Natural killer cell (primary cell): Measurements from ENCODE around the gene TTC28. TPM values are rescaled to one million over a fixed set of nuclear protein-coding genes. Genes with fewer than 3 reads are reported as not detected.

Experiments used
- ATAC-seq, 3 donors: fragments of 150-1000 bp in 2 of 3; fragments of 200-7000 bp in 1 of 3; cut with Tn5 transposase; 1 replicate in 1 of 3; 2 replicates in 2 of 3; pipeline ENCODE4 v1.10.0; 2021; ENCODE audit warnings: mild to moderate bottlenecking in 2 of 3, moderate library complexity in 2 of 3
- DNase-seq, 2 donors: peaks; one replicate each; pipeline versions ENCODE4 v3.0.0 to v3.0.0-alpha.2; 2013 to 2021; ENCODE audit warnings: mixed read lengths in 1 of 2
- H3K27ac ChIP-seq: one replicate; pipeline ENCODE4 v1.5.1; 2013; ENCODE audit warnings: mild to moderate bottlenecking, low read length
- H3K27me3 ChIP-seq: one replicate; pipeline ENCODE4 v1.6.1; 2013; ENCODE audit warnings: low read length; ENCODE audit not compliant: control insufficient read depth, insufficient read depth
- H3K36me3 ChIP-seq: one replicate; pipeline ENCODE4 v1.6.1; 2013; ENCODE audit warnings: low read length; ENCODE audit not compliant: control insufficient read depth, insufficient read depth
- H3K4me1 ChIP-seq: one replicate; pipeline ENCODE4 v1.6.1; 2013; ENCODE audit warnings: low read length; ENCODE audit not compliant: control insufficient read depth, insufficient read depth
- H3K4me3 ChIP-seq: one replicate; pipeline ENCODE4 v1.5.1; 2013; ENCODE audit warnings: low read length
- H3K9me3 ChIP-seq: one replicate; pipeline ENCODE4 v1.6.1; 2013; ENCODE audit warnings: low read length; ENCODE audit not compliant: control insufficient read depth, insufficient read depth
- H3K27ac Mint-ChIP-seq, 2 donors: one replicate each; pipeline ENCODE4 v1.8.0; 2022; ENCODE audit warnings: mild to moderate bottlenecking in 2 of 2, mixed read lengths in 2 of 2, moderate library complexity in 1 of 2
- H3K27me3 Mint-ChIP-seq, 2 donors: one replicate each; pipeline ENCODE4 v1.8.0; 2022; ENCODE audit warnings: low read depth in 2 of 2, mixed read lengths in 2 of 2
- H3K36me3 Mint-ChIP-seq: one replicate; pipeline ENCODE4 v1.8.0; 2022; ENCODE audit warnings: mixed read lengths
- H3K4me1 Mint-ChIP-seq, 2 donors: one replicate each; pipeline ENCODE4 v1.8.0; 2022; ENCODE audit warnings: mixed read lengths in 2 of 2
- H3K4me3 Mint-ChIP-seq: one replicate; pipeline ENCODE4 v1.8.0; 2022; ENCODE audit warnings: mild to moderate bottlenecking, moderate library complexity, mixed read lengths
- H3K9me3 Mint-ChIP-seq, 2 donors: one replicate each; pipeline ENCODE4 v1.8.0; 2022; ENCODE audit warnings: mixed read lengths in 2 of 2
- WGBS: methylation state at CpG from one replicate; pipeline ENCODE4 v1.1.7; 2013; ENCODE audit warnings: missing lambda C conversion rate; ENCODE audit not compliant: insufficient coverage; 5-methylcytosine and 5-hydroxymethylcytosine counted together
- intact Hi-C: fragments of 100-400 bp; cut with micrococcal nuclease; formaldehyde crosslinking; loops from one replicate; pipeline ENCODE4 v1.14.2; 2022
- total RNA-seq, 4 donors: library from RNA; stranded (reverse); fragments of 120-200 nt in 1 of 4; gene quantifications; one replicate each; pipeline versions ENCODE4 v1.2.3 to v1.2.4, GENCODE V29; 2013 to 2022
- TF ChIP-seq, protein P1 (sequence below): fragments of 200-600 bp; IDR thresholded peaks from one replicate; pipeline ENCODE4 v1.8.0; 2022; ENCODE audit warnings: antibody characterized with exemption

TTC28 gene
- total RNA-seq, 3 donors from 2014 or later (not counting 1 experiment from before 2014, with no cell fraction given), result 4.1 to 10.0 (median 8.6) TPM

DNA sequence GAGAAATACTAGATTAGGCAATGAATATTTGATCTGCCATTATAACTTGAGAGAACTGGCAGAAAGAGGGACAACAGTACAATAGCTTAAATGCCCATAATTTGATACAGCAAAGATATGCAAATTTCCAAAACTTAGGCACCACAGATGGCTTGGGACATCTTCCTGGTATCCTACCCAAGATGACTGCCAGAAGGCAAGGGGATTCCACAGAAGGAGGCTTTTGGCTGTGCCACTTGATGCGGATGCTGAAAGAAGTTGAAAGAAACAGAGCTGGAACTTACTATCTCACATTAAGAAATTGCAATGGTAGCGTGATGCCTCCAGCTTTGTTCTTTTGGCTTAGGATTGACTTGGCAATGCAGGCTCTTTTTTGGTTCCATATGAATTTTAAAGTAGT lies 216.7 kb downstream of the TTC28 start:
- Histone ChIP-seq H3K27ac (no peak overlapping the region), H3K36me3 (no peaks in the 10 kb centered on the region), H3K9me3 (no peaks in the 10 kb centered on the region), H3K4me1 (no peaks in the 10 kb centered on the region), H3K4me3 (no peak overlapping the region), H3K27me3 (no peaks in the 10 kb centered on the region)
- H3K27me3 Mint-ChIP-seq, result peaks cover 2 to 19% of the 10 kb centered on the region in 2 donors
- WGBS, result 96% methylated on average over 2 of the region's 2 CpGs
- no peak overlapping the region for H3K27ac Mint-ChIP-seq
- H3K4me3 Mint-ChIP-seq, result no peak overlapping the region
- TF ChIP-seq, protein P1, sequence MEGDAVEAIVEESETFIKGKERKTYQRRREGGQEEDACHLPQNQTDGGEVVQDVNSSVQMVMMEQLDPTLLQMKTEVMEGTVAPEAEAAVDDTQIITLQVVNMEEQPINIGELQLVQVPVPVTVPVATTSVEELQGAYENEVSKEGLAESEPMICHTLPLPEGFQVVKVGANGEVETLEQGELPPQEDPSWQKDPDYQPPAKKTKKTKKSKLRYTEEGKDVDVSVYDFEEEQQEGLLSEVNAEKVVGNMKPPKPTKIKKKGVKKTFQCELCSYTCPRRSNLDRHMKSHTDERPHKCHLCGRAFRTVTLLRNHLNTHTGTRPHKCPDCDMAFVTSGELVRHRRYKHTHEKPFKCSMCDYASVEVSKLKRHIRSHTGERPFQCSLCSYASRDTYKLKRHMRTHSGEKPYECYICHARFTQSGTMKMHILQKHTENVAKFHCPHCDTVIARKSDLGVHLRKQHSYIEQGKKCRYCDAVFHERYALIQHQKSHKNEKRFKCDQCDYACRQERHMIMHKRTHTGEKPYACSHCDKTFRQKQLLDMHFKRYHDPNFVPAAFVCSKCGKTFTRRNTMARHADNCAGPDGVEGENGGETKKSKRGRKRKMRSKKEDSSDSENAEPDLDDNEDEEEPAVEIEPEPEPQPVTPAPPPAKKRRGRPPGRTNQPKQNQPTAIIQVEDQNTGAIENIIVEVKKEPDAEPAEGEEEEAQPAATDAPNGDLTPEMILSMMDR, result no peak
- no peaks in the 10 kb centered on the region for H3K4me1 Mint-ChIP-seq
- no peaks in the 10 kb centered on the region for H3K9me3 Mint-ChIP-seq
- no peaks in the 10 kb centered on the region for H3K36me3 Mint-ChIP-seq
- DNase-seq (no peak), ATAC-seq (no peak)
- intact Hi-C loops, result no loop called here

DNA sequence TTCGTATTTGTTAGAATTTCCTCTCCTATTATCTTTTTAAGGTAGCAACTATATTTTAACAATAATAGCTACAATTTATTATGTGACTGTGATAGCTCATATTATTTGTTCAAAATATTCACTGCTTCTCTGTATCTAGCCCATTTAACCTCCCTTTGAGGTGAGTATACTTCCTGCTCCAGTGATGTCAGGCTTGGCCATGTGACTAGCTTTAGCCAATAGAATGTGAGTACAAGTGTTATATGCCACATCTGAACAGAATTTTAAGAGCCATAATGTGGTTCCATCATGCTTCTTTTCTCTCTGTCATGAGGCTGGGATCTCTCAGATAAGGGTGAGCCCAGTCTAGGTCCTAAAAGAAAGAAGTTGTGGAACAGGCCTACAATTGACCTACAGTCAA lies 217.6 kb downstream of the TTC28 start:
- Mint-ChIP-seq H3K9me3 (no peaks in the 10 kb centered on the region), H3K27ac (no peak overlapping the region), H3K36me3 (no peaks in the 10 kb centered on the region), H3K27me3 (peaks cover 2 to 19% of the 10 kb centered on the region in 2 donors), H3K4me1 (no peaks in the 10 kb centered on the region), H3K4me3 (no peak overlapping the region)
- Histone ChIP-seq H3K27ac (no peak overlapping the region), H3K27me3 (no peaks in the 10 kb centered on the region), H3K9me3 (no peaks in the 10 kb centered on the region), H3K4me3 (no peak overlapping the region), H3K4me1 (no peaks in the 10 kb centered on the region), H3K36me3 (no peaks in the 10 kb centered on the region)
- no CpG with 5 or more reads among the region's 1 CpG for WGBS
- TF ChIP-seq, protein P1, result no peak
- ATAC-seq, result no peak
- intact Hi-C loops, result no loop called here
- no peak for DNase-seq

DNA sequence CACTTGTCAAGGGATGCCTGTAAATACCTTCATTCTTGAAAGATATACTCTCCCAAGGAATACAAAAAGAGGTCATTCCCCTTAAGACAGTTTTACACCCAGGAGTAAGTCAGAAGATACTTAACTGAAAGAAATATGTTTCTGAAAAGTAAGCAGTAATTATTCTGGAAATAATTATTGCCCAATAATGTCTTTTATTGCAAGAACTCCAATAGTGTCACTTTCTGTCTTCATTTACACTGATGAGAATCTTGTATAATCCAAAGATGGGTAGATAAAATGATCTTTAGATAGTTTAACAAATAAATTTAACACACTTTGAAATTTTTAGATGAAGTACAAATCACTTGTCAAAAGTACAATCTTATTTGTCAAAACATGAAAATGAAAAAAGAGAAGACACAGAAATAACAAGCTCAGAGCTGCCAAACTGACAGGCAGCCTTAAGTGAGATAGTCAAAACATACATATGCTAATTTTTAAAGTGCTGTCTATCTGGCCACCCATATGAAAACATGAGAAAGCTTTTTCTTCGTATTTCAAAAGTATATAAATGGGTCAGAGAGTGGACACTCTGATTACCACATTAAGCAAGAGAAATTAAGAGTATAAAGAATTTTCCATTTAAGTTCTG lies 225.1 kb downstream of the TTC28 start:
- Histone ChIP-seq H3K4me1 (no peaks in the 10 kb centered on the region), H3K36me3 (no peaks in the 10 kb centered on the region), H3K27ac (no peak overlapping the region), H3K4me3 (no peak overlapping the region), H3K9me3 (no peaks in the 10 kb centered on the region), H3K27me3 (no peaks in the 10 kb centered on the region)
- no peaks in the 10 kb centered on the region for H3K4me1 Mint-ChIP-seq
- H3K4me3 Mint-ChIP-seq, result no peak overlapping the region
- intact Hi-C loops, result no loop called here
- no peaks in the 10 kb centered on the region for H3K36me3 Mint-ChIP-seq
- H3K9me3 Mint-ChIP-seq, result no peaks in the 10 kb centered on the region
- ATAC-seq, result no peak
- peaks cover 0 to 18% of the 10 kb centered on the region in 2 donors for H3K27me3 Mint-ChIP-seq
- no peak overlapping the region for H3K27ac Mint-ChIP-seq
- no CpG with 5 or more reads among the region's 1 CpG for WGBS
- DNase-seq, result no peak
- TF ChIP-seq, protein P1, result no peak

DNA sequence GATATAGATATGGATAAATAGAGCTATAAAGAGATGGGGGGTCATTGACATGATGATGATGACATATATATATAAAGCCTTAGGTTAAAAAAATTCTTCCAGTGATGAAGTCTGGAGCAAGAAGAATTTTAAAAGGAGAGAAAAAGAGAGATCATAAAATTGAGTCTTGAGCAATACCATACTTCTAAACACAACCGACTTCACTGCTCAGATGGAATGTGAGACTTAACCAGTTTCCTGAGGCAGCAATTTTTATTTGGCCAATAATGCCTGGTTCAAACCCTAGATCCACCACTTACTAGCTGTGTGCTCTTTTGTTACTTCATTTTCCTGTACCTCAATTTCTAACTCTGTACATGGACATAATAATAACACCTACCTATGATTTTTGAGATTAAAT lies 229.5 kb downstream of the TTC28 start:
- no peak for ATAC-seq
- H3K27me3 ChIP-seq, result no peaks in the 10 kb centered on the region

More for the DNA sequence above, 229.5 kb downstream of the TTC28 start:
- H3K27ac ChIP-seq, result no peak overlapping the region
- TF ChIP-seq, protein P1, result no peak
- peaks cover 7 to 23% of the 10 kb centered on the region in 2 donors for H3K27me3 Mint-ChIP-seq
- no peaks in the 10 kb centered on the region for H3K9me3 Mint-ChIP-seq
- H3K36me3 ChIP-seq, result no peaks in the 10 kb centered on the region
- H3K36me3 Mint-ChIP-seq, result no peaks in the 10 kb centered on the region
- no peak overlapping the region for H3K27ac Mint-ChIP-seq
- 86% methylated on average over 1 of the region's 1 CpG for WGBS
- H3K4me1 Mint-ChIP-seq, result no peaks in the 10 kb centered on the region
- no peaks in the 10 kb centered on the region for H3K9me3 ChIP-seq
- H3K4me3 Mint-ChIP-seq, result no peak overlapping the region
- H3K4me1 ChIP-seq, result no peaks in the 10 kb centered on the region
- no peak for DNase-seq
- intact Hi-C loops, result no loop called here
- no peak overlapping the region for H3K4me3 ChIP-seq
